ENCODE results near the gene FAM9C.

FAM9C gene

GRCh38 chrX:13009844-13010243 is 34.6 kb downstream of the FAM9C start:
- Mint-ChIP-seq H3K27me3 (no peaks in the 10 kb centered on the region), H3K36me3 (no peaks in the 10 kb centered on the region), H3K4me1 (ENCODE audit: low read depth) (peaks cover 67% of the 10 kb centered on the region), H3K9me3 (ENCODE audit: low read depth) (no peaks in the 10 kb centered on the region), H3K4me3 (no peak overlapping the region), H3K27ac (no peak overlapping the region)

GRCh38 chrX:13009273-13009672 is 35.1 kb downstream of the FAM9C start:
- H3K27me3 Mint-ChIP-seq: no peaks in the 10 kb centered on the region
- H3K4me3 Mint-ChIP-seq: no peak overlapping the region
- H3K9me3 Mint-ChIP-seq (ENCODE audit: low read depth): no peaks in the 10 kb centered on the region
- H3K4me1 Mint-ChIP-seq (ENCODE audit: low read depth): peaks cover 65% of the 10 kb centered on the region
- H3K27ac Mint-ChIP-seq: peak overlapping the region; percentile 34
- H3K36me3 Mint-ChIP-seq: no peaks in the 10 kb centered on the region

GRCh38 chrX:13008851-13009250 is 35.6 kb downstream of the FAM9C start:
- no peaks in the 10 kb centered on the region for H3K9me3 Mint-ChIP-seq (ENCODE audit: low read depth)
- no peaks in the 10 kb centered on the region for H3K27me3 Mint-ChIP-seq
- no peaks in the 10 kb centered on the region for H3K36me3 Mint-ChIP-seq
- H3K27ac Mint-ChIP-seq: no peak overlapping the region
- H3K4me3 Mint-ChIP-seq: no peak overlapping the region
- peaks cover 61% of the 10 kb centered on the region for H3K4me1 Mint-ChIP-seq (ENCODE audit: low read depth)

GRCh38 chrX:13008189-13008533 is 36.3 kb downstream of the FAM9C start:
- Mint-ChIP-seq H3K36me3 (no peaks in the 10 kb centered on the region), H3K27me3 (no peaks in the 10 kb centered on the region), H3K27ac (no peak overlapping the region), H3K4me1 (ENCODE audit: low read depth) (peaks cover 58% of the 10 kb centered on the region), H3K4me3 (no peak overlapping the region), H3K9me3 (ENCODE audit: low read depth) (no peaks in the 10 kb centered on the region)

GRCh38 chrX:13007519-13008188 is 36.8 kb downstream of the FAM9C start:
- Mint-ChIP-seq H3K27me3 (no peaks in the 10 kb centered on the region), H3K4me1 (ENCODE audit: low read depth) (peaks cover 59% of the 10 kb centered on the region), H3K9me3 (ENCODE audit: low read depth) (no peaks in the 10 kb centered on the region), H3K4me3 (no peak overlapping the region), H3K27ac (peak overlapping the region; percentile 10), H3K36me3 (no peaks in the 10 kb centered on the region)

GRCh38 chrX:13005661-13006473 is 38.6 kb downstream of the FAM9C start:
- Mint-ChIP-seq H3K9me3 (ENCODE audit: low read depth) (no peaks in the 10 kb centered on the region), H3K4me1 (ENCODE audit: low read depth) (peaks cover 68% of the 10 kb centered on the region), H3K27me3 (no peaks in the 10 kb centered on the region), H3K27ac (peak overlapping the region; percentile 100), H3K36me3 (no peaks in the 10 kb centered on the region), H3K4me3 (peak overlapping the region; percentile 93)

- H3K27ac Mint-ChIP-seq: peak overlapping the region; percentile 94
- H3K4me1 Mint-ChIP-seq (ENCODE audit: low read depth): peaks cover 75% of the 10 kb centered on the region
- no peaks in the 10 kb centered on the region for H3K27me3 Mint-ChIP-seq
- H3K9me3 Mint-ChIP-seq (ENCODE audit: low read depth): no peaks in the 10 kb centered on the region
- peak overlapping the region; percentile 23 for H3K4me3 Mint-ChIP-seq
- no peaks in the 10 kb centered on the region for H3K36me3 Mint-ChIP-seq
These were observed 42.3 kb downstream of the FAM9C start for GRCh38 chrX:13001961-13002671.

- Mint-ChIP-seq H3K9me3 (ENCODE audit: low read depth) (no peaks in the 10 kb centered on the region), H3K4me1 (ENCODE audit: low read depth) (peaks cover 76% of the 10 kb centered on the region), H3K27ac (peak overlapping the region; percentile 94), H3K27me3 (no peaks in the 10 kb centered on the region), H3K36me3 (no peaks in the 10 kb centered on the region), H3K4me3 (peak overlapping the region; percentile 44)
These were observed 43.3 kb downstream of the FAM9C start for GRCh38 chrX:13001097-13001496.

- Mint-ChIP-seq H3K4me1 (ENCODE audit: low read depth) (peaks cover 73% of the 10 kb centered on the region), H3K27me3 (no peaks in the 10 kb centered on the region), H3K9me3 (ENCODE audit: low read depth) (no peaks in the 10 kb centered on the region), H3K4me3 (peak overlapping the region; percentile 84), H3K36me3 (no peaks in the 10 kb centered on the region), H3K27ac (peak overlapping the region; percentile 94)
These were observed 44.1 kb downstream of the FAM9C start for GRCh38 chrX:13000301-13000811.

GRCh38 chrX:12999422-12999821 is 45.0 kb downstream of the FAM9C start:
- Mint-ChIP-seq H3K4me1 (ENCODE audit: low read depth) (peaks cover 66% of the 10 kb centered on the region), H3K36me3 (no peaks in the 10 kb centered on the region), H3K4me3 (peak overlapping the region; percentile 84), H3K27me3 (no peaks in the 10 kb centered on the region), H3K9me3 (ENCODE audit: low read depth) (no peaks in the 10 kb centered on the region), H3K27ac (peak overlapping the region; percentile 94)

- Mint-ChIP-seq H3K9me3 (ENCODE audit: low read depth) (no peaks in the 10 kb centered on the region), H3K27ac (peak overlapping the region; percentile 93), H3K4me3 (peak overlapping the region; percentile 56), H3K27me3 (no peaks in the 10 kb centered on the region), H3K36me3 (no peaks in the 10 kb centered on the region), H3K4me1 (ENCODE audit: low read depth) (peaks cover 70% of the 10 kb centered on the region)
These were observed 46.3 kb downstream of the FAM9C start for GRCh38 chrX:12997906-12998687.

- Mint-ChIP-seq H3K27ac (peak overlapping the region; percentile 93), H3K4me1 (ENCODE audit: low read depth) (peaks cover 67% of the 10 kb centered on the region), H3K36me3 (no peaks in the 10 kb centered on the region), H3K4me3 (no peak overlapping the region), H3K9me3 (ENCODE audit: low read depth) (no peaks in the 10 kb centered on the region), H3K27me3 (no peaks in the 10 kb centered on the region)
These were observed 47.4 kb downstream of the FAM9C start for GRCh38 chrX:12996934-12997435.

- H3K27me3 Mint-ChIP-seq: no peaks in the 10 kb centered on the region
- peak overlapping the region; percentile 34 for H3K27ac Mint-ChIP-seq
- peaks cover 63% of the 10 kb centered on the region for H3K4me1 Mint-ChIP-seq (ENCODE audit: low read depth)
- no peaks in the 10 kb centered on the region for H3K9me3 Mint-ChIP-seq (ENCODE audit: low read depth)
- no peak overlapping the region for H3K4me3 Mint-ChIP-seq
- peaks cover 3% of the 10 kb centered on the region for H3K36me3 Mint-ChIP-seq
These were observed 50.1 kb downstream of the FAM9C start for GRCh38 chrX:12994321-12994720.

- Mint-ChIP-seq H3K27me3 (no peaks in the 10 kb centered on the region), H3K4me3 (no peak overlapping the region), H3K9me3 (ENCODE audit: low read depth) (no peaks in the 10 kb centered on the region), H3K36me3 (peaks cover 3% of the 10 kb centered on the region), H3K4me1 (ENCODE audit: low read depth) (peaks cover 61% of the 10 kb centered on the region), H3K27ac (peak overlapping the region; percentile 34)
These were observed 50.6 kb downstream of the FAM9C start for GRCh38 chrX:12993826-12994225.
